GF-D8 (cell line): ENCODE measurements around the gene TBC1D22A.

Source experiments
- DNase-seq: peaks from one replicate; lab custom pipeline; 2025; lab: John Stamatoyannopoulos, UW

Gene TBC1D22A

GRCh38 chr22:47200273-47201051 lies 438.0 kb downstream of the TBC1D22A start:
- DNase-seq: no peak

DNA sequence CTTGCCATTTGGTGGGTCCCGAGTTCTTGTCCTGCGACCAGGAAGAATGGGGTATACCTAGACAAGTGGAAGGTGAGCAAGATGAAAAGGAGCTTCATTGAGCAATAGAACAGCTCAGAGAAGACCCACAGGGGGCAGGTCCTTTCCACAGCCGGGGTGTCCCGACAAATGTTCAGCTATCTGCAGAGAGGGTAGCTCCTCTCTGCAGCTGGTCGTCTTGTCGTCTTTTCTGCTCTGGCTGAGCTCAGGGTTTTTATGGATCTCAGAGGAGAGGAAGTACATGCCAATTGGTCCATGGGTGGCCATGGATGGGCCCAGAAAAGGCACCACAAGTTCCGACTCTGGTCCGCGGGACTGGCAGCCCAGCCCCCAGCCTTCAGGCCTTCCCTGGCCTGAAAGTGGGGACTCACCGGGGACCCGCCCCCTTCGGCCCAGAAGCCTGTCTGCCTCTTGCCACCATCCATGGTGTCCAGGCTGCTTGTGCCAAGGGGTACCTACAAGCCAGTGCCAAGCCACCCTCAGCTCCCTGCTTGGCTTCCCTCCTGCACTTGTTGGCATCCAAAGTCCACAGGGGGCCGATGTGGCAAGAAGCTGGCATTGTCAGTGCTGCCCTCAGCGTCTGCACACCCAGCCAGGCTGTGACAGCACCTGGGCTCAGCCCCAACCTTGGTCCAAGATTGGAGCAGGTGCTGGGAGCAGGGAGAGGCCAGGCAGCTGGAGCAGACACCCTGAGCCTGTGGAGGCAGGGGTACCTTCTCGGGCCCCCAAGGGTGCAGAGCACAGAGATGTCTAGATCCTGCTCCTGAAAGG lies 438.9 kb downstream of the TBC1D22A start:
- no peak for DNase-seq

GRCh38 chr22:47201996-47202818 lies 439.8 kb downstream of the TBC1D22A start:
- no peak for DNase-seq

DNA sequence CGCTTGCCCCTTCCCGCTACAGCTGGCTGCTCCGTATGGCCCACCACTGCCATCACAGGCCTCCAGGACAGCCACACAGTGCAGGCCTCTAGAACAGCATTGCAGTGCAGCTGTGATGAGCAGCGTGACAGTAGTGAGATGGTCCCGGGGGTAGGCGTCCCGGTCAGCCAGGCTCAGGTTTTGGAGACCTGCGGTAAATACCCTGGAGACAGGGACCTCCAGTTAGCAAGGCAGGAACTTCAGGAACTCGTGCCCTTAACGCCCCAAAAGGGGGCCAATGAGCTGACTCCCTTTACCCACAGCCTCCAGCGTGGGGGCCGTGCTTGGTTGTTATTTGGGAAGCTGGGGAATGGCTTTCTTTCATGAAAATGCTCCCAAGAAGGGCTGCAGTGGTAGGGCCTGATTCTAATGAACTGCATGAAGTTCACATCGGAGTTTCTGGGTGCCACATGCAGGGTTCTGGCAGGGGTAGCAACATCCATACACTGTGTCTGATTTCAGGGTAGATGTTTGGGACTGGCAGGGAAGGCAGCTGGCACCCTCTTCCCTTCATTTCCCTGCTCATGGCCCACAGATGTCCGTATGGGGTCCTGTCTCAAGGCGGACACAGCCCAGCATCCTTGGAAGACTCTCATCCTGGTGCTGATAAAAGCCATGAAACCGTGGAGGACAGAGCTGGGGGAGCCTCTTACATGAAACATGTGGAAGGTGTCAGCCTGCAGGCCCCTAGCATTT lies 440.5 kb downstream of the TBC1D22A start:
- DNase-seq: no peak

- no peak for DNase-seq
Measured at GRCh38 chr22:47203554-47203991, 441.1 kb downstream of the TBC1D22A start.

GRCh38 chr22:47204002-47204979 lies 441.8 kb downstream of the TBC1D22A start:
- no peak for DNase-seq

DNA sequence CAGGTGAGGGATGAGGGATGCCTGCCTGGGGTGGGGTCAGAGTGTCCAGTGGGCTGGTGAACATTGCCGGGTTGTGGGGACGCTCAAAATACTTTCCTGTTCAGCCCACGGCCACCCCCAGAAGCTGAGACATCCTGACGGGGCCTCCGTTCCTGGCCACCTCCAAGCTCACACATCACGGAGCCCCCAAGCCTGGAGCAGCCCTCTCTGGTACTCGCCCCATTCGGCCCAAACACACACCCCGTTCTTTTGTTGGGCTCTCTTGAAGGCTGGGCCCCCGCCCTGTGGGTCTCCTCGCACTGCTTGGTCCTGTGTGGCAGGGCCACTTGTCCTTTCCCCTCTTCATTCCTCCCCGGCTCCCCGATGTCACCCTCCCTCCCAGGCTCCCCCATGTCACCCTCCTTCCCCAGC lies 442.6 kb downstream of the TBC1D22A start:
- no peak for DNase-seq

- no peak for DNase-seq
Measured at GRCh38 chr22:47205554-47205953, 443.1 kb downstream of the TBC1D22A start.

DNA sequence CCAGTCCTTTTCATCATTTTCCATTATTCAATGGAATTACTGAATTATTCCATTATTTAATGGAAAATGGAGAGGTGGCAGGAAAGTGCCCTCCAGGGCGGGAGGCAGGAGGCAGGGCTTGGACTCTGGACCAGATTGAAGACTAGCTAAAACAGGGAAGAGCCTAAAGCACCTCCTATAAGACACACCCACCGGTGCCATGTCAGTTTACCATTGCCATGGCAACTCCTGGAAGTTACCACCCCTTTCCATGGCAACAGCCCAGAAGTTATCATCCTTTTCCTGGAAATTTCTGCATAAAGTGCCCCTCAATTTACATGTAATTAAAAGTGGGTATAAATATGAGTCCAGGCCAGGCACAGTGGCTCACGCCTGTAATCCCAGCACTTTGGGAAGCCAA lies 443.7 kb downstream of the TBC1D22A start:
- no peak for DNase-seq

- no peak for DNase-seq
Measured at GRCh38 chr22:47206666-47207218, 444.3 kb downstream of the TBC1D22A start.

- no peak for DNase-seq
Measured at GRCh38 chr22:47207387-47207786, 444.9 kb downstream of the TBC1D22A start.

DNA sequence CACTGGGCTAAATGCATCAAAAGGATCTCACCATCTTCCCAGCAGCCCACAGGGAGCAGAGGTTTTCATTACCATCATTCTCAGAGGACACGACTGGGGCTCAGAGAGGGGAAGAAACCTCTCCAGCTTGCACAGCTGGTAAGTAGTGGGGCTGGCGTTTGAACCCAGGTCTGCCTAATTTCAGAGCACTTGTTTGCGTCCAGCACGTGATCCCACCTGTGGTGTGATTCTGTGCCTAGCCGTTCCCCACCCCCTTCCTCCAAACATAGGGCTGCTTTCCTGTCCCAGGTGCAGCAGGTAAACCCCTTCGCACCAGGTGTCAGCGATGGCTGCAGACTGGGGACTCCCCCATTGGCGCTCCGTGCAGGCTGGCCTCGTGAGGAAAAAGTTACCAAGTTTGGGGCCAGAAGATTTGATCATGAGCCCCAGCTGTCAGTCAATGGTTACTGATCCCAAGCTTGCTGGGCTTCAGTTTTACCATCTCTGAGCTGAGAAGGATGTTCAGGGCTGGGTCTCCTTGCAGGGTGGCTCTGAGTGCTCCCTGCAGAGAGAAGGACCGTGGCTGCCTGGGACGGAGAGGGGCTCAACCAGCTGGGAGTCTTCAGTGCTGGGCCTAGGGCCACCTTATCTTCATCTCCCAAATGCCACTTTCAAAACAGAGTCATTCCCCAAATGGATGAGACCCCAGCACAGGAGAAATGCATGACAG lies 445.6 kb downstream of the TBC1D22A start:
- no peak for DNase-seq

DNA sequence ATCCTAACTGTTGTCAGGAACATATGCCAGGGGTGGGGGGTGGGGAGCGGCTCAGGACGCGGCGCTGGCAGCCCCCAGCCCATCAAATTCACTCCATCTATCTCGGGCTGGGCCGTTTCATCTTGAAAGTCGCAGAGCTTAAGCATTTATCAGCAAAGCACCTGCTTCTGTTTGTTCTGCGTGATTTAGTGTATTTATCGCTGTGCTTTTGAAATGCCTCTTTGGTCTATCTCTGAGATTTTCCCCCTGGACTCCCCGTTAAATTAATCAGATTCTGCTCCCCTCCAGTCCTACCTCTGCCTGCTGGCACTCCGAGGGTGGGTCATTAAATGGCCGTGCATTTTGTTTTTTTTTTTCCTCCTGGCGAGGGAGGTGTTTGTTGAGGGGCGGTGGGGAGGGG lies 446.2 kb downstream of the TBC1D22A start:
- DNase-seq: no peak

DNA sequence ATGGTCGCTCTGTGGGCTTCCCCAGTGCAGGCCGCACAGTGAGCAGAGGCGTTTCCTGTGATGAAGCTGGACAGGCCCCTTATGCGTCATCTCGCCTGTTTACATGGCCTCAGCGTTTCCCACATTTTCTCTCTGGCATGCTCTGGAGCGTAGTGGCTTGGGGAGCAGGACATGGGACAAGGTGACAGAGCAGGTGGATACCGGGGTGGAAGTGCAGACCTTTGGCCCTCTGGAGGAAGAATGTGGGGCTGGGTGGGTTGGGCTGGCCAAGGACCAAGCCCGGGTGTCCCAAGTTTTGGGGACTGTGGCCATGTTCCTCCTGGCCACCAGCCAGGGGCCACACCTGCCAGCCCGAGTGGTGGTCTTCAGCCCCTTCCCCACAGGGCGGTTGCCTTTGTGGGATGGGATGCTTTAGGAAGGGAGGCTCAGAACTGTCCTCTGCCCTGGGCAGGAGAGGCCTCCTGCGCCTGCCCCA lies 446.6 kb downstream of the TBC1D22A start:
- DNase-seq: no peak

- DNase-seq: no peak
Measured at GRCh38 chr22:47209547-47210023, 447.1 kb downstream of the TBC1D22A start.

DNA sequence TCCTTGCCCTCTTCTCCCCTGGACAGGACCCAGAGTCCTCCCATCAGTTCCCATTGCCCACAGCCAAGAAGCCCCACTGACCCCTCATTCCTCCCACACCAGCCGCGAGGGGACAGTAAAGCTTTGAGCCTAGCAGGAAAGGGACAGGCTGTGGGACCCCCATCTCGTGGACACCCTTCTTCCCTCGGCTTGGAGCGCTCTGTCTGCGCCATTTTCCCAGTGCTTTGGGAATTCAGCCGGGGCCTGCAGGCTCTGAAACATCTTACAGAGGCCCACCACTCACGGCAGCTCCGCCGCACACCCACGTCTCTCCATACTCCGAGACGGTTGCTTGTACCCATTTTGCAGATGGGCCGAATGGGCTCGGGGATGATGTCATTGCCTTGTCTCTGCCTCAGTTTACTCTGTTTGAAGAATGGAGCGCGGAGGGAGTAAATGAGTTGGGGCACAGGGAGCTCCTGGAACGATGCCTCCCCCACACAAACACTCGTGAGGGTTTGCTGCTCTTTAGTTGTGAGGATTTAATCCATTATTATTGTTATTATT lies 447.7 kb downstream of the TBC1D22A start:
- DNase-seq: no peak

GRCh38 chr22:47210686-47211085 lies 448.2 kb downstream of the TBC1D22A start:
- DNase-seq: no peak

- DNase-seq: no peak
Measured at GRCh38 chr22:47213571-47214230, 451.3 kb downstream of the TBC1D22A start.
